Astrocyte (in vitro differentiated cells and primary cell): Measurements from ENCODE around the gene MTA3.

Experiments
- EZH2 ChIP-seq: IDR thresholded peaks from 2 replicates; pipeline ENCODE4 v1.6.1; 2012; ENCODE audit warnings: mild to moderate bottlenecking, low read length, inconsistent platforms; ENCODE audit not compliant: insufficient read depth
- TF ChIP-seq, protein P1 (sequence below): IDR thresholded peaks from 2 replicates; pipeline ENCODE4 v1.5.1; 2011; ENCODE audit warnings: low read depth, mild to moderate bottlenecking, inconsistent platforms, low read length, moderate library complexity; ENCODE audit not compliant: insufficient read depth

- TF ChIP-seq, protein P1, sequence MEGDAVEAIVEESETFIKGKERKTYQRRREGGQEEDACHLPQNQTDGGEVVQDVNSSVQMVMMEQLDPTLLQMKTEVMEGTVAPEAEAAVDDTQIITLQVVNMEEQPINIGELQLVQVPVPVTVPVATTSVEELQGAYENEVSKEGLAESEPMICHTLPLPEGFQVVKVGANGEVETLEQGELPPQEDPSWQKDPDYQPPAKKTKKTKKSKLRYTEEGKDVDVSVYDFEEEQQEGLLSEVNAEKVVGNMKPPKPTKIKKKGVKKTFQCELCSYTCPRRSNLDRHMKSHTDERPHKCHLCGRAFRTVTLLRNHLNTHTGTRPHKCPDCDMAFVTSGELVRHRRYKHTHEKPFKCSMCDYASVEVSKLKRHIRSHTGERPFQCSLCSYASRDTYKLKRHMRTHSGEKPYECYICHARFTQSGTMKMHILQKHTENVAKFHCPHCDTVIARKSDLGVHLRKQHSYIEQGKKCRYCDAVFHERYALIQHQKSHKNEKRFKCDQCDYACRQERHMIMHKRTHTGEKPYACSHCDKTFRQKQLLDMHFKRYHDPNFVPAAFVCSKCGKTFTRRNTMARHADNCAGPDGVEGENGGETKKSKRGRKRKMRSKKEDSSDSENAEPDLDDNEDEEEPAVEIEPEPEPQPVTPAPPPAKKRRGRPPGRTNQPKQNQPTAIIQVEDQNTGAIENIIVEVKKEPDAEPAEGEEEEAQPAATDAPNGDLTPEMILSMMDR: no peak
- no peak for TF ChIP-seq EZH2
These were observed 1.1 kb upstream of the MTA3 start for GRCh38 chr2:42567364-42567763.
